SK-N-MC (cell line): Measurements from ENCODE around the gene BMP2K.

ENCODE experiments used
- EZH2 ChIP-seq: fragments of 200-600 bp; sonication (generic); IDR thresholded peaks from one replicate; pipeline ENCODE4 v1.6.1; 2017; ENCODE audit warnings: antibody characterized with exemption
- FOXP2 ChIP-seq: optimal IDR thresholded peaks from 2 replicates; pipeline ENCODE3; 2011; ENCODE audit warnings: mild to moderate bottlenecking, moderate library complexity; ENCODE audit not compliant: insufficient read depth; ENCODE audit errors: extremely low read length, control extremely low read depth
- POLR2AphosphoS5 ChIP-seq: IDR thresholded peaks from 2 replicates; pipeline ENCODE4 v1.6.1; 2012; ENCODE audit warnings: mild to moderate bottlenecking, low read depth, low read length, borderline replicate concordance

- TF ChIP-seq EZH2 (no peak), POLR2AphosphoS5 (no peak), FOXP2 (no peak)
Measured at GRCh38 chr4:78749258-78749971, 26.7 kb upstream of the BMP2K start.
